Astrocyte (in vitro differentiated cells and primary cell): ENCODE measurements around the gene TH. TPM values are rescaled to one million over a fixed set of nuclear protein-coding genes. Genes with fewer than 3 reads are reported as not detected.
A peak's percentile ranks its signal among the peaks of the same experiment; 100 is the strongest.

Source experiments
- DNase-seq: peaks from one replicate; pipeline ENCODE4 v3.0.0-alpha.2; 2010; ENCODE audit warnings: low read depth
- FAIRE-seq: peaks from 2 replicates; lab custom pipeline; 2011; peaks lifted over from hg19 to GRCh38; lab: Jason Lieb, UNC
- H2AFZ ChIP-seq: 2 replicates; pipeline ENCODE4 v1.6.0; 2012; ENCODE audit warnings: low read depth, low read length, inconsistent platforms
- H3K27ac ChIP-seq: 2 replicates; pipeline ENCODE4 v1.5.1; 2011; ENCODE audit warnings: low read depth, low read length, inconsistent platforms
- H3K27me3 ChIP-seq: 2 replicates; pipeline ENCODE4 v1.6.0; 2011; ENCODE audit warnings: low read length, inconsistent platforms; ENCODE audit not compliant: insufficient read depth
- H3K36me3 ChIP-seq: 2 replicates; pipeline ENCODE4 v1.5.1; 2011; ENCODE audit warnings: low read length, inconsistent platforms; ENCODE audit not compliant: insufficient read depth
- H3K4me1 ChIP-seq: 2 replicates; pipeline ENCODE4 v1.5.1; 2011; ENCODE audit warnings: low read length, inconsistent platforms; ENCODE audit not compliant: insufficient read depth
- H3K4me2 ChIP-seq: 2 replicates; pipeline ENCODE4 v1.6.0; 2012; ENCODE audit warnings: low read length, inconsistent platforms
- H3K4me3 ChIP-seq: 2 replicates; pipeline ENCODE4 v1.5.1; 2011; ENCODE audit warnings: low read depth, mild to moderate bottlenecking, low read length, inconsistent platforms; ENCODE audit not compliant: insufficient read depth
- H3K79me2 ChIP-seq: 2 replicates; pipeline ENCODE4 v1.6.0; 2012; ENCODE audit warnings: mild to moderate bottlenecking, low read length, inconsistent platforms; ENCODE audit not compliant: insufficient read depth
- H3K9ac ChIP-seq: 2 replicates; pipeline ENCODE4 v1.6.0; 2012; ENCODE audit warnings: mild to moderate bottlenecking, low read length, inconsistent platforms
- H3K9me3 ChIP-seq: 2 replicates; pipeline ENCODE4 v1.5.1; 2012; ENCODE audit warnings: low read depth, mild to moderate bottlenecking, low read length, inconsistent platforms; ENCODE audit not compliant: insufficient read depth
- H4K20me1 ChIP-seq: 2 replicates; pipeline ENCODE4 v1.6.0; 2012; ENCODE audit warnings: low read length, inconsistent platforms; ENCODE audit not compliant: insufficient read depth
- H3K27ac Mint-ChIP-seq: one replicate; pipeline ENCODE4 v1.8.0; 2021; ENCODE audit warnings: mild to moderate bottlenecking, mixed read lengths; ENCODE audit not compliant: unreplicated experiment
- H3K27me3 Mint-ChIP-seq: one replicate; pipeline ENCODE4 v1.8.0; 2021; ENCODE audit warnings: low read depth, mixed read lengths; ENCODE audit not compliant: unreplicated experiment
- H3K36me3 Mint-ChIP-seq: one replicate; pipeline ENCODE4 v1.8.0; 2021; ENCODE audit warnings: low read depth, mixed read lengths; ENCODE audit not compliant: unreplicated experiment
- H3K4me1 Mint-ChIP-seq: one replicate; pipeline ENCODE4 v1.8.0; 2021; ENCODE audit warnings: low read depth, mixed read lengths; ENCODE audit not compliant: unreplicated experiment
- H3K4me3 Mint-ChIP-seq: one replicate; pipeline ENCODE4 v1.8.0; 2021; ENCODE audit warnings: mild to moderate bottlenecking, moderate library complexity, mixed read lengths; ENCODE audit not compliant: unreplicated experiment
- H3K9me3 Mint-ChIP-seq: one replicate; pipeline ENCODE4 v1.8.0; 2021; ENCODE audit warnings: mild to moderate bottlenecking, mixed read lengths; ENCODE audit not compliant: unreplicated experiment
- CTCF ChIP-seq: IDR thresholded peaks from 2 replicates; pipeline ENCODE4 v1.5.1; 2011; ENCODE audit warnings: low read depth, mild to moderate bottlenecking, inconsistent platforms, low read length, moderate library complexity; ENCODE audit not compliant: insufficient read depth
- EZH2 ChIP-seq: IDR thresholded peaks from 2 replicates; pipeline ENCODE4 v1.6.1; 2012; ENCODE audit warnings: mild to moderate bottlenecking, low read length, inconsistent platforms; ENCODE audit not compliant: insufficient read depth
- total RNA-seq: library from RNA; stranded (reverse); gene quantifications from 2 replicates; pipeline ENCODE4 v1.2.1, GENCODE V29; 2021

The TH gene
- total RNA-seq, 1 donor from 2014 or later: not detected

- Mint-ChIP-seq H3K9me3 (no peaks in the 10 kb centered on the region), H3K27ac (no peak overlapping the region), H3K4me1 (no peaks in the 10 kb centered on the region), H3K27me3 (peaks cover 28% of the 10 kb centered on the region), H3K4me3 (no peak overlapping the region), H3K36me3 (no peaks in the 10 kb centered on the region)
- FAIRE-seq (no peak), DNase-seq (no peak)
- Histone ChIP-seq H3K36me3 (no peaks in the 10 kb centered on the region), H3K79me2 (no peaks in the 10 kb centered on the region), H3K4me2 (no peak overlapping the region), H2AFZ (no peak overlapping the region), H3K27me3 (peaks cover 20% of the 10 kb centered on the region), H3K27ac (no peak overlapping the region), H3K9ac (no peak overlapping the region), H3K4me3 (no peak overlapping the region), H4K20me1 (peaks cover 16% of the 10 kb centered on the region), H3K4me1 (no peaks in the 10 kb centered on the region), H3K9me3 (no peaks in the 10 kb centered on the region)
- TF ChIP-seq CTCF (no peak), EZH2 (no peak)
Measured at GRCh38 chr11:2154195-2154585, 17.4 kb downstream of the TH start.

- Histone ChIP-seq H3K27ac (no peak overlapping the region), H4K20me1 (peaks cover 16% of the 10 kb centered on the region), H3K4me2 (no peak overlapping the region), H3K36me3 (no peaks in the 10 kb centered on the region), H3K9ac (no peak overlapping the region), H3K27me3 (peaks cover 25% of the 10 kb centered on the region), H2AFZ (no peak overlapping the region), H3K4me1 (no peaks in the 10 kb centered on the region), H3K79me2 (no peaks in the 10 kb centered on the region), H3K4me3 (no peak overlapping the region), H3K9me3 (no peaks in the 10 kb centered on the region)
- H3K4me3 Mint-ChIP-seq: no peak overlapping the region
- no peaks in the 10 kb centered on the region for H3K4me1 Mint-ChIP-seq
- DNase-seq (no peak), FAIRE-seq (no peak)
- H3K9me3 Mint-ChIP-seq: no peaks in the 10 kb centered on the region
- peaks cover 33% of the 10 kb centered on the region for H3K27me3 Mint-ChIP-seq
- H3K36me3 Mint-ChIP-seq: no peaks in the 10 kb centered on the region
- TF ChIP-seq EZH2 (no peak), CTCF (no peak)
- no peak overlapping the region for H3K27ac Mint-ChIP-seq
Measured at GRCh38 chr11:2153581-2154194, 17.9 kb downstream of the TH start.

- Histone ChIP-seq H3K36me3 (no peaks in the 10 kb centered on the region), H3K4me3 (no peak overlapping the region), H4K20me1 (peaks cover 16% of the 10 kb centered on the region), H2AFZ (no peak overlapping the region), H3K4me1 (no peaks in the 10 kb centered on the region), H3K27ac (no peak overlapping the region), H3K9ac (no peak overlapping the region), H3K27me3 (peaks cover 43% of the 10 kb centered on the region), H3K9me3 (no peaks in the 10 kb centered on the region), H3K4me2 (peak overlapping the region; percentile 47), H3K79me2 (no peaks in the 10 kb centered on the region)
- no peaks in the 10 kb centered on the region for H3K36me3 Mint-ChIP-seq
- TF ChIP-seq EZH2 (no peak), CTCF (peak; percentile 74)
- no peak overlapping the region for H3K27ac Mint-ChIP-seq
- H3K27me3 Mint-ChIP-seq: peaks cover 49% of the 10 kb centered on the region
- DNase-seq (peak; percentile 16), FAIRE-seq (no peak)
- no peaks in the 10 kb centered on the region for H3K4me1 Mint-ChIP-seq
- H3K9me3 Mint-ChIP-seq: no peaks in the 10 kb centered on the region
- H3K4me3 Mint-ChIP-seq: no peak overlapping the region
Measured at GRCh38 chr11:2151500-2152257, 19.9 kb downstream of the TH start.
